ENCODE data around the gene DENND1B.

Gene DENND1B, protein sequence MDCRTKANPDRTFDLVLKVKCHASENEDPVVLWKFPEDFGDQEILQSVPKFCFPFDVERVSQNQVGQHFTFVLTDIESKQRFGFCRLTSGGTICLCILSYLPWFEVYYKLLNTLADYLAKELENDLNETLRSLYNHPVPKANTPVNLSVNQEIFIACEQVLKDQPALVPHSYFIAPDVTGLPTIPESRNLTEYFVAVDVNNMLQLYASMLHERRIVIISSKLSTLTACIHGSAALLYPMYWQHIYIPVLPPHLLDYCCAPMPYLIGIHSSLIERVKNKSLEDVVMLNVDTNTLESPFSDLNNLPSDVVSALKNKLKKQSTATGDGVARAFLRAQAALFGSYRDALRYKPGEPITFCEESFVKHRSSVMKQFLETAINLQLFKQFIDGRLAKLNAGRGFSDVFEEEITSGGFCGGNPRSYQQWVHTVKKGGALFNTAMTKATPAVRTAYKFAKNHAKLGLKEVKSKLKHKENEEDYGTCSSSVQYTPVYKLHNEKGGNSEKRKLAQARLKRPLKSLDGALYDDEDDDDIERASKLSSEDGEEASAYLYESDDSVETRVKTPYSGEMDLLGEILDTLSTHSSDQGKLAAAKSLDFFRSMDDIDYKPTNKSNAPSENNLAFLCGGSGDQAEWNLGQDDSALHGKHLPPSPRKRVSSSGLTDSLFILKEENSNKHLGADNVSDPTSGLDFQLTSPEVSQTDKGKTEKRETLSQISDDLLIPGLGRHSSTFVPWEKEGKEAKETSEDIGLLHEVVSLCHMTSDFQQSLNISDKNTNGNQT

GRCh38 chr1:197775282-197776262 is at the start of gene DENND1B:
DENND1B (minus strand) TSS chr1:197775480; CDS start chr1:197775155, 325 bp downstream.
- TF ChIP-seq, protein P1, sequence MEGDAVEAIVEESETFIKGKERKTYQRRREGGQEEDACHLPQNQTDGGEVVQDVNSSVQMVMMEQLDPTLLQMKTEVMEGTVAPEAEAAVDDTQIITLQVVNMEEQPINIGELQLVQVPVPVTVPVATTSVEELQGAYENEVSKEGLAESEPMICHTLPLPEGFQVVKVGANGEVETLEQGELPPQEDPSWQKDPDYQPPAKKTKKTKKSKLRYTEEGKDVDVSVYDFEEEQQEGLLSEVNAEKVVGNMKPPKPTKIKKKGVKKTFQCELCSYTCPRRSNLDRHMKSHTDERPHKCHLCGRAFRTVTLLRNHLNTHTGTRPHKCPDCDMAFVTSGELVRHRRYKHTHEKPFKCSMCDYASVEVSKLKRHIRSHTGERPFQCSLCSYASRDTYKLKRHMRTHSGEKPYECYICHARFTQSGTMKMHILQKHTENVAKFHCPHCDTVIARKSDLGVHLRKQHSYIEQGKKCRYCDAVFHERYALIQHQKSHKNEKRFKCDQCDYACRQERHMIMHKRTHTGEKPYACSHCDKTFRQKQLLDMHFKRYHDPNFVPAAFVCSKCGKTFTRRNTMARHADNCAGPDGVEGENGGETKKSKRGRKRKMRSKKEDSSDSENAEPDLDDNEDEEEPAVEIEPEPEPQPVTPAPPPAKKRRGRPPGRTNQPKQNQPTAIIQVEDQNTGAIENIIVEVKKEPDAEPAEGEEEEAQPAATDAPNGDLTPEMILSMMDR (IDR thresholded peaks at IDR 0.05; ENCODE audit: low read depth, low read length) = no peak
- H3K4me3 ChIP-seq (replicated peaks in 1 of 2; ENCODE audit: low read depth in 2 of 2, low read length in 2 of 2) = peak within 1 kb of the TSS; percentile 56 to 64

DNA sequence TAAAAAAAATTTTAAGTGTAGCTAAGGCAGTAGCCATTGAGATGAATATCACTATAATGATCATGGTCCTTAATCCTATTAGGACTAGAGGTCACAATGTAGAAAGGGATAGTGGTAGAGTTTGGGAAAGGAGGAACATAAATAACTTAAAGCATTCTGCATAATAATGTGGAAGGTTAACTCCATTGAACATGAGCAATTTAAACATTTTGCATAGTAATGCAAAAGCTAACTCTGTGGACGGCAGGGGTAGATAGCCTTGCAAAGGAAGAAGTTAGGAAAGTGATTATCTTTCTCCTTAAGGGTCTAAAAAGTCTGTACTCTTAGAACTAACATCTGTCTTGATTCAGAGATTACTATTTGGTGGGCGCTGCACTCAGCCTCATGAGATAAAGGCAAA is 39.0 kb upstream of the DENND1B start:
- TF ChIP-seq, protein P1 (IDR thresholded peaks at IDR 0.05; ENCODE audit: low read depth, low read length) = no peak
- no peak overlapping the region for H3K4me3 ChIP-seq (replicated peaks in 1 of 2; ENCODE audit: low read depth in 2 of 2, low read length in 2 of 2)
- no peak for DNase-seq (ENCODE audit: low read depth in 2 of 2)

More at GRCh38 chr1:197775282-197776262, at the start of gene DENND1B:
- DNase-seq (ENCODE audit: low read depth in 2 of 2) = peak; percentile 51 to 60

DNA sequence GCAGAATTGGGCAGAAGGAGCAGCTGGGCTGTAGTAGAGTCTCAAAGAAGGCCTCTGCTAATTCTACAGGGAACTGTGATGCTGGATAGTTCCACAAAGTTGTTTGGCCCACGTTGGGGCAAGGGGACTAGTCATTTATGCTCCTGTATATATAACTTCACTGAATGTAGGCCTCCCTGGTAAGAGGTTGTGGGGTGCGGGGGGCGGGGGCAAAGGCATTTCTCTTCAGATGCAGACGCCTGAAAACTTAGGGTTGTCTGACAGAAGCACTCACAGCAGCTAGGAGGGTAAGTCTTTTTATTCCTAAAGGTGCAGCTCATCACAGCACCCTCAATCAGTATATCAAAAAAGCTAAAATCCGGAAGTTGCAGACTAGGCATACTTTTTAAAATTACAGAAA is 38.5 kb upstream of the DENND1B start:
- no peak overlapping the region for H3K4me3 ChIP-seq (replicated peaks in 1 of 2; ENCODE audit: low read depth in 2 of 2, low read length in 2 of 2)
- TF ChIP-seq, protein P1 (IDR thresholded peaks at IDR 0.05; ENCODE audit: low read depth, low read length) = no peak
- no peak for DNase-seq (ENCODE audit: low read depth in 2 of 2)

DNA sequence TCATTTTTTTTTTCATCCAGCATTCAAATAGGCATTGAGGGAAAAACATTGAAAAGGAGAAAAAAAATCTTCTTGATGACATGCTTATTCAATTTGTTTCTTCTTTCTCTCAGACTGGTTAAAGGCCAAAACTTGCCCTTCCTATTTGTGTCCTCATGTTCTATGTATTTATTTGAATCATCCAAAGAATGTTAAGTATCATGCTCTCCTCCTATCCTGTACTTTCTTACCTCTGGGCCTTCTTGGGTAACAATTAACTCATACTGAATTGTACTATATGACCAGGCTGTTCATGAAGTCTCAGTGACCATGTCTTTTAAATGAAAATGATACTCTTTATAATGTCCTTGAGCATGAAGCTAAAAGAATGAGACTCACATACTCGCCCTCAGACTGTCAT is 36.5 kb upstream of the DENND1B start:
- peak in 1 of 2 donors; percentile 48 for DNase-seq (ENCODE audit: low read depth in 2 of 2)
- TF ChIP-seq, protein P1 (IDR thresholded peaks at IDR 0.05; ENCODE audit: low read depth, low read length) = no peak
- no peak overlapping the region for H3K4me3 ChIP-seq (replicated peaks in 1 of 2; ENCODE audit: low read depth in 2 of 2, low read length in 2 of 2)

GRCh38 chr1:197810812-197811211 is 35.5 kb upstream of the DENND1B start:
- no peak for DNase-seq (ENCODE audit: low read depth in 2 of 2)
- no peak overlapping the region for H3K4me3 ChIP-seq (replicated peaks in 1 of 2; ENCODE audit: low read depth in 2 of 2, low read length in 2 of 2)
- TF ChIP-seq, protein P1 (IDR thresholded peaks at IDR 0.05; ENCODE audit: low read depth, low read length) = no peak

- no peak overlapping the region for H3K4me3 ChIP-seq (replicated peaks in 1 of 2; ENCODE audit: low read depth in 2 of 2, low read length in 2 of 2)
- TF ChIP-seq, protein P1 (IDR thresholded peaks at IDR 0.05; ENCODE audit: low read depth, low read length) = no peak
- DNase-seq (ENCODE audit: low read depth in 2 of 2) = no peak
These were observed 33.6 kb upstream of the DENND1B start for GRCh38 chr1:197808880-197809279.
